GM12864 (cell line): ENCODE measurements around the gene PHF13.

Source experiments
- DNase-seq: peaks from one replicate; pipeline ENCODE4 v3.0.0-alpha.2; 2011; ENCODE audit warnings: low read depth
- H3K4me3 ChIP-seq: 2 replicates; pipeline ENCODE4 v1.5.1; 2011; ENCODE audit warnings: mild to moderate bottlenecking, low read depth, low read length, control low read depth
- CTCF ChIP-seq: IDR thresholded peaks from 2 replicates; pipeline ENCODE4 v1.5.1; 2011; ENCODE audit warnings: low read depth, mild to moderate bottlenecking, moderate library complexity, low read length, control low read depth, inconsistent platforms; ENCODE audit errors: missing control alignments

Gene PHF13

GRCh38 chr1:6581561-6582305 lies 31.8 kb upstream of the PHF13 start:
- DNase-seq, result no peak
- no peak for TF ChIP-seq CTCF
- H3K4me3 ChIP-seq, result no peak overlapping the region; the same call in 1 of the 2 replicates

GRCh38 chr1:6582370-6582769 lies 31.2 kb upstream of the PHF13 start:
- DNase-seq, result no peak
- no peak for TF ChIP-seq CTCF
- no peak overlapping the region for H3K4me3 ChIP-seq

- DNase-seq, result no peak
- peak; percentile 10 for TF ChIP-seq CTCF
- no peak overlapping the region for H3K4me3 ChIP-seq
Observed at GRCh38 chr1:6584126-6585080, 29.1 kb upstream of the PHF13 start.

- no peak overlapping the region for H3K4me3 ChIP-seq
- no peak for DNase-seq
- TF ChIP-seq CTCF, result no peak
Observed at GRCh38 chr1:6585081-6585722, 28.3 kb upstream of the PHF13 start.

- no peak for TF ChIP-seq CTCF
- DNase-seq, result no peak
- H3K4me3 ChIP-seq, result no peak overlapping the region
Observed at GRCh38 chr1:6585841-6586240, 27.7 kb upstream of the PHF13 start.

GRCh38 chr1:6586404-6586816 lies 27.1 kb upstream of the PHF13 start:
- TF ChIP-seq CTCF, result no peak

More at GRCh38 chr1:6586404-6586816, 27.1 kb upstream of the PHF13 start:
- DNase-seq, result no peak
- H3K4me3 ChIP-seq, result no peak overlapping the region
